GM20000 (cell line): ENCODE data around the gene SERP2.
A peak's percentile ranks its signal among the peaks of the same experiment; 100 is the strongest.
"Not testable (repeated sequence)": the region's sequence is repeated elsewhere in the genome, so short reads cannot be mapped to it uniquely, and the experiment has no call there.

Experiments
- DNase-seq: peaks from one replicate; pipeline ENCODE4 v3.0.0; 2012; ENCODE audit warnings: low spot score
- TF ChIP-seq, protein P1 (sequence below): IDR thresholded peaks from 2 replicates; pipeline ENCODE4 v1.5.1; 2012; ENCODE audit warnings: mild to moderate bottlenecking, control low read depth; ENCODE audit errors: extremely low read depth, missing control alignments

SERP2 gene

GRCh38 chr13:44373601-44374347 is at the start of gene SERP2:
SERP2 (plus strand) TSS chr13:44373824; CDS start chr13:44374026, 202 bp downstream.
- DNase-seq: peak; percentile 38
- TF ChIP-seq, protein P1, sequence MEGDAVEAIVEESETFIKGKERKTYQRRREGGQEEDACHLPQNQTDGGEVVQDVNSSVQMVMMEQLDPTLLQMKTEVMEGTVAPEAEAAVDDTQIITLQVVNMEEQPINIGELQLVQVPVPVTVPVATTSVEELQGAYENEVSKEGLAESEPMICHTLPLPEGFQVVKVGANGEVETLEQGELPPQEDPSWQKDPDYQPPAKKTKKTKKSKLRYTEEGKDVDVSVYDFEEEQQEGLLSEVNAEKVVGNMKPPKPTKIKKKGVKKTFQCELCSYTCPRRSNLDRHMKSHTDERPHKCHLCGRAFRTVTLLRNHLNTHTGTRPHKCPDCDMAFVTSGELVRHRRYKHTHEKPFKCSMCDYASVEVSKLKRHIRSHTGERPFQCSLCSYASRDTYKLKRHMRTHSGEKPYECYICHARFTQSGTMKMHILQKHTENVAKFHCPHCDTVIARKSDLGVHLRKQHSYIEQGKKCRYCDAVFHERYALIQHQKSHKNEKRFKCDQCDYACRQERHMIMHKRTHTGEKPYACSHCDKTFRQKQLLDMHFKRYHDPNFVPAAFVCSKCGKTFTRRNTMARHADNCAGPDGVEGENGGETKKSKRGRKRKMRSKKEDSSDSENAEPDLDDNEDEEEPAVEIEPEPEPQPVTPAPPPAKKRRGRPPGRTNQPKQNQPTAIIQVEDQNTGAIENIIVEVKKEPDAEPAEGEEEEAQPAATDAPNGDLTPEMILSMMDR: no peak

- TF ChIP-seq, protein P1: no peak
- no peak for DNase-seq
Observed at GRCh38 chr13:44326961-44327360, 46.7 kb upstream of the SERP2 start.

DNA sequence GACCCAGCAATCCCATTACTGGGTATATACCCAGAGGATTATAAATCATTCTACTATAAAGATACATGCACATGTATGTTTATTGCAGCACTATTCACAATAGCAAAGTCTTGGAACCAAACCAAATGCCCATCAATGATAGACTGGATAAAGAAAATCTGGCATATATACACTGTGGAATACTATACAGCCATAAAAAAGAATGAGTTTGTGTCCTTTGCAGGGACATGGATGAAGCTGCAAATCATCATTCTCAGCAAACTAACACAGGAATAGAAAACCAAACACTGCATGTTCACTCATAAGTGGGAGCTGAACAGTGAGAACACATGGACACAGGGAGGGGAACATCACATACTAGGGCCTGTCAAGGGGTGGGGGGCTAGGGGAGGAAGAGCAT is 44.6 kb upstream of the SERP2 start:
- not testable (repeated sequence) for DNase-seq

GRCh38 chr13:44329909-44330545 is 43.6 kb upstream of the SERP2 start:
- no peak for DNase-seq

DNA sequence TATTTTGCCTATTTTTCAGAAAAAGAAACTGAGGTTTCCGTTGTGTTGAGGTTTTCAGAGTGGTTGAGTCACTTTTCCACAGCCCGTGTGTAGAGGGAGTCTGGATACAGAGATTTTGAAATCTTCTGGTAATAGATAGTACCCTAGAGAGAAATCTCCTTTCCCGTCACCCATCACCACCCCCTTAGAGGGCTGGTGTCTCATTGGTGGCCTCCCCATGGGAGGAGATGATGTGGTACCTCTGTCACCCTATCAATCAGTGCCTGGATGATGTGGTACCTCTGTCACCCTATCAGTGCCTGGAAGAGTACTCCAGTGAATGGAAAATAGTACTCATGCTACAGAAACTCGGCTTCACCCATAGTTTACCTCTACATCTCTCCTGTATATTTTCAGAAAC is 42.2 kb upstream of the SERP2 start:
- DNase-seq: no peak

More at GRCh38 chr13:44329909-44330545, 43.6 kb upstream of the SERP2 start:
- TF ChIP-seq, protein P1: no peak

GRCh38 chr13:44331912-44332851 is 41.4 kb upstream of the SERP2 start:
- DNase-seq: no peak
- TF ChIP-seq, protein P1: no peak

More for the DNA sequence above, 42.2 kb upstream of the SERP2 start:
- TF ChIP-seq, protein P1: no peak

DNA sequence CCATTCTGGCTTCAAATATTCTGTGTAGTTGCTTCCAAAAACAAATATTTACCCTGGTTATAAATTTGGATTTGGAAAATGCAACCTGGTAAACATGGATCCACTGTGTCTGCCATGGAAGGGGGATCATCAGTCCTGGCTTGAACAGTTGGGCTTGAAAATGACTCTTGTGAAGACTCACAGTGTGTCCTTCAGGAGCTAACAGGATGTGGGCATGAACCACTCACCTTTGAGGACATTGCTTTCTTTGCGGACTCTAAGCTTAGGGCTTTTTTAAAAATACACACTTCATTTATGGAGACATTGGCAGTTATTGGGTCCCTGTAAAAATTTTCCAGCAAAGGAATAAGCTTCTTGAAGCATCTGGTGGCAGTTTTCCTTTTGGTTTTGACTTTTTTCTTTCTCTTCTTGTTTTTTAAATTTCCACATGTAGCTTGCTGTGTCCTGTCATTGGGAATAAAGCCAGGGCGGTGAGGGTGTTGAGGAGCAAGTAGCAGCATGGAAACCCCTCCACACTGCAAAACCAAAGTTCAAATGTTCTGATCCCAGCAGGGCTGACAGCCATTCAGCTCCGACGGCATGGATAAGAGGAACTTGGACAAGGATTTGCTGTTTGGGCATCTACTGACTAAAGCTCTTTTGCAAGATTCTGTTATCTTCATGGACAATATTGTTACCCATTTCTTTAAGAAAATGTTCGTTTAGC is 39.5 kb upstream of the SERP2 start:
- no peak for DNase-seq
- TF ChIP-seq, protein P1: no peak
